H1 (cell line): Measurements from ENCODE around the gene NCAPG2. TPM values are rescaled to one million over a fixed set of nuclear protein-coding genes. Genes with fewer than 3 reads are reported as not detected.

Experiments
- CHD1 ChIP-seq: IDR thresholded peaks from 2 replicates; pipeline ENCODE4 v1.6.1; 2012; ENCODE audit warnings: low read depth, low read length, improper control_type of control experiment
- EZH2 ChIP-seq: fragments of 200-600 bp; sonication (generic); IDR thresholded peaks from 2 replicates; pipeline ENCODE4 v1.7.1; 2012; ENCODE audit warnings: low read depth, mild to moderate bottlenecking, moderate library complexity, low read length, inconsistent platforms; ENCODE audit not compliant: severe bottlenecking
- polyA plus RNA-seq, 7 experiments: library from polyadenylated mRNA; depleted of rRNA in 3 of 7; stranded (reverse) in 5 of 7; unstranded in 2 of 7; fragments of >200 nt in 5 of 7; fragments of 200-250 nt in 2 of 7; gene quantifications; 1 replicate in 5 of 7; 2 replicates in 1 of 7; 4 replicates in 1 of 7; pipeline versions ENCODE4 v1.2.1 to v1.2.3, GENCODE V29; 2011 to 2013; ENCODE audit warnings: missing spikeins in 2 of 7, mixed read lengths in 2 of 7
- total RNA-seq: library from RNA; stranded (reverse); fragmentation: NEBNext Ultra II Directional; extraction: Animal tissue kit (Norgen Biotek cat#: 25700); gene quantifications from 2 replicates; pipeline ENCODE4 v1.2.1, GENCODE V29; 2021
- TF ChIP-seq, protein P1 (sequence below): fragments of 300-600 bp; sonication (generic); IDR thresholded peaks from 2 replicates; pipeline ENCODE4 v1.7.1; 2012; ENCODE audit warnings: low read length, moderate library complexity, mild to moderate bottlenecking, inconsistent platforms; ENCODE audit not compliant: insufficient replicate concordance

Gene NCAPG2
- total and polyA plus RNA-seq, 2 of the 8 experiments (the other 6 are each of a cell fraction or from before 2014, with no cell fraction given): 49.9 to 119 TPM

DNA sequence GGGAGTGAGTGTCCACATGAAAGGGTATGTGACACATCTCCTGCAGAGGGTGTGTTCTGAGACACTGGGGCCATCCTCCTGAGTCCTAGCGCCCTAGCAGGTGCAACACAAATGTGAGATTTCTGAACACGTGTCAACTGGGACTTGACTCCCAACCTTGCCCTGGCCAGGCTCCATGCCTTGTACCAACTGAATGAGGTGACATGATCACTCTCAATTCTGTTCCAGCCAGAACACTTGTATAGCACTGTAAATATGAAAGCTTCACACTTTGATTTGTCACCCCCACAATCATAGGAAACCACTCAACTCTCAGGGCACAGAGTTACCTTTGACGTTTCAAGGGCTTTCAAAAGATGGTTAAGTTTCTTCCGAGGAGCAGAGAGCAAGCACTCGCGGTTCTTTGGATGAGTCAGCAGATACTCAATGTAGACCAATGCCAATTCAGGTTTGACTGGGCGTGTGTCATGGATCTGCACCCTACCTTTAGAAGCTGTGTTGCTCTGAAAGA lies 48.6 kb downstream of the NCAPG2 start (continued):
- TF ChIP-seq EZH2 (no peak), CHD1 (no peak)
- TF ChIP-seq, protein P1, sequence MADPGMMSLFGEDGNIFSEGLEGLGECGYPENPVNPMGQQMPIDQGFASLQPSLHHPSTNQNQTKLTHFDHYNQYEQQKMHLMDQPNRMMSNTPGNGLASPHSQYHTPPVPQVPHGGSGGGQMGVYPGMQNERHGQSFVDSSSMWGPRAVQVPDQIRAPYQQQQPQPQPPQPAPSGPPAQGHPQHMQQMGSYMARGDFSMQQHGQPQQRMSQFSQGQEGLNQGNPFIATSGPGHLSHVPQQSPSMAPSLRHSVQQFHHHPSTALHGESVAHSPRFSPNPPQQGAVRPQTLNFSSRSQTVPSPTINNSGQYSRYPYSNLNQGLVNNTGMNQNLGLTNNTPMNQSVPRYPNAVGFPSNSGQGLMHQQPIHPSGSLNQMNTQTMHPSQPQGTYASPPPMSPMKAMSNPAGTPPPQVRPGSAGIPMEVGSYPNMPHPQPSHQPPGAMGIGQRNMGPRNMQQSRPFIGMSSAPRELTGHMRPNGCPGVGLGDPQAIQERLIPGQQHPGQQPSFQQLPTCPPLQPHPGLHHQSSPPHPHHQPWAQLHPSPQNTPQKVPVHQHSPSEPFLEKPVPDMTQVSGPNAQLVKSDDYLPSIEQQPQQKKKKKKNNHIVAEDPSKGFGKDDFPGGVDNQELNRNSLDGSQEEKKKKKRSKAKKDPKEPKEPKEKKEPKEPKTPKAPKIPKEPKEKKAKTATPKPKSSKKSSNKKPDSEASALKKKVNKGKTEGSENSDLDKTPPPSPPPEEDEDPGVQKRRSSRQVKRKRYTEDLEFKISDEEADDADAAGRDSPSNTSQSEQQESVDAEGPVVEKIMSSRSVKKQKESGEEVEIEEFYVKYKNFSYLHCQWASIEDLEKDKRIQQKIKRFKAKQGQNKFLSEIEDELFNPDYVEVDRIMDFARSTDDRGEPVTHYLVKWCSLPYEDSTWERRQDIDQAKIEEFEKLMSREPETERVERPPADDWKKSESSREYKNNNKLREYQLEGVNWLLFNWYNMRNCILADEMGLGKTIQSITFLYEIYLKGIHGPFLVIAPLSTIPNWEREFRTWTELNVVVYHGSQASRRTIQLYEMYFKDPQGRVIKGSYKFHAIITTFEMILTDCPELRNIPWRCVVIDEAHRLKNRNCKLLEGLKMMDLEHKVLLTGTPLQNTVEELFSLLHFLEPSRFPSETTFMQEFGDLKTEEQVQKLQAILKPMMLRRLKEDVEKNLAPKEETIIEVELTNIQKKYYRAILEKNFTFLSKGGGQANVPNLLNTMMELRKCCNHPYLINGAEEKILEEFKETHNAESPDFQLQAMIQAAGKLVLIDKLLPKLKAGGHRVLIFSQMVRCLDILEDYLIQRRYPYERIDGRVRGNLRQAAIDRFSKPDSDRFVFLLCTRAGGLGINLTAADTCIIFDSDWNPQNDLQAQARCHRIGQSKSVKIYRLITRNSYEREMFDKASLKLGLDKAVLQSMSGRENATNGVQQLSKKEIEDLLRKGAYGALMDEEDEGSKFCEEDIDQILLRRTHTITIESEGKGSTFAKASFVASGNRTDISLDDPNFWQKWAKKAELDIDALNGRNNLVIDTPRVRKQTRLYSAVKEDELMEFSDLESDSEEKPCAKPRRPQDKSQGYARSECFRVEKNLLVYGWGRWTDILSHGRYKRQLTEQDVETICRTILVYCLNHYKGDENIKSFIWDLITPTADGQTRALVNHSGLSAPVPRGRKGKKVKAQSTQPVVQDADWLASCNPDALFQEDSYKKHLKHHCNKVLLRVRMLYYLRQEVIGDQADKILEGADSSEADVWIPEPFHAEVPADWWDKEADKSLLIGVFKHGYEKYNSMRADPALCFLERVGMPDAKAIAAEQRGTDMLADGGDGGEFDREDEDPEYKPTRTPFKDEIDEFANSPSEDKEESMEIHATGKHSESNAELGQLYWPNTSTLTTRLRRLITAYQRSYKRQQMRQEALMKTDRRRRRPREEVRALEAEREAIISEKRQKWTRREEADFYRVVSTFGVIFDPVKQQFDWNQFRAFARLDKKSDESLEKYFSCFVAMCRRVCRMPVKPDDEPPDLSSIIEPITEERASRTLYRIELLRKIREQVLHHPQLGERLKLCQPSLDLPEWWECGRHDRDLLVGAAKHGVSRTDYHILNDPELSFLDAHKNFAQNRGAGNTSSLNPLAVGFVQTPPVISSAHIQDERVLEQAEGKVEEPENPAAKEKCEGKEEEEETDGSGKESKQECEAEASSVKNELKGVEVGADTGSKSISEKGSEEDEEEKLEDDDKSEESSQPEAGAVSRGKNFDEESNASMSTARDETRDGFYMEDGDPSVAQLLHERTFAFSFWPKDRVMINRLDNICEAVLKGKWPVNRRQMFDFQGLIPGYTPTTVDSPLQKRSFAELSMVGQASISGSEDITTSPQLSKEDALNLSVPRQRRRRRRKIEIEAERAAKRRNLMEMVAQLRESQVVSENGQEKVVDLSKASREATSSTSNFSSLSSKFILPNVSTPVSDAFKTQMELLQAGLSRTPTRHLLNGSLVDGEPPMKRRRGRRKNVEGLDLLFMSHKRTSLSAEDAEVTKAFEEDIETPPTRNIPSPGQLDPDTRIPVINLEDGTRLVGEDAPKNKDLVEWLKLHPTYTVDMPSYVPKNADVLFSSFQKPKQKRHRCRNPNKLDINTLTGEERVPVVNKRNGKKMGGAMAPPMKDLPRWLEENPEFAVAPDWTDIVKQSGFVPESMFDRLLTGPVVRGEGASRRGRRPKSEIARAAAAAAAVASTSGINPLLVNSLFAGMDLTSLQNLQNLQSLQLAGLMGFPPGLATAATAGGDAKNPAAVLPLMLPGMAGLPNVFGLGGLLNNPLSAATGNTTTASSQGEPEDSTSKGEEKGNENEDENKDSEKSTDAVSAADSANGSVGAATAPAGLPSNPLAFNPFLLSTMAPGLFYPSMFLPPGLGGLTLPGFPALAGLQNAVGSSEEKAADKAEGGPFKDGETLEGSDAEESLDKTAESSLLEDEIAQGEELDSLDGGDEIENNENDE: no peak
- TF ChIP-seq, all 59 proteins: peak for 0
